Measurements from ENCODE around the gene PTPRT.

GRCh38 chr20:42775037-42775436 is 414.7 kb downstream of the PTPRT start:
- TF ChIP-seq CTCF (IDR thresholded peaks at IDR 0.05; ENCODE audit: insufficient read depth, low read length, poor library complexity, severe bottlenecking), result no peak
- no peak for TF ChIP-seq EZH2phosphoT487 (conservative IDR thresholded peaks at IDR 0.05; ENCODE audit: low read length)

All from SU-DHL-6 (cell line).